ENCODE results near the gene PARD6A.
"Not testable (repeated sequence)": the region's sequence is repeated elsewhere in the genome, so short reads cannot be mapped to it uniquely, and the experiment has no call there.

The PARD6A gene

GRCh38 chr16:67685388-67686112 is 24.8 kb downstream of the PARD6A start:
- no peak for DNase-seq (ENCODE audit: low read depth, low spot score)

DNA sequence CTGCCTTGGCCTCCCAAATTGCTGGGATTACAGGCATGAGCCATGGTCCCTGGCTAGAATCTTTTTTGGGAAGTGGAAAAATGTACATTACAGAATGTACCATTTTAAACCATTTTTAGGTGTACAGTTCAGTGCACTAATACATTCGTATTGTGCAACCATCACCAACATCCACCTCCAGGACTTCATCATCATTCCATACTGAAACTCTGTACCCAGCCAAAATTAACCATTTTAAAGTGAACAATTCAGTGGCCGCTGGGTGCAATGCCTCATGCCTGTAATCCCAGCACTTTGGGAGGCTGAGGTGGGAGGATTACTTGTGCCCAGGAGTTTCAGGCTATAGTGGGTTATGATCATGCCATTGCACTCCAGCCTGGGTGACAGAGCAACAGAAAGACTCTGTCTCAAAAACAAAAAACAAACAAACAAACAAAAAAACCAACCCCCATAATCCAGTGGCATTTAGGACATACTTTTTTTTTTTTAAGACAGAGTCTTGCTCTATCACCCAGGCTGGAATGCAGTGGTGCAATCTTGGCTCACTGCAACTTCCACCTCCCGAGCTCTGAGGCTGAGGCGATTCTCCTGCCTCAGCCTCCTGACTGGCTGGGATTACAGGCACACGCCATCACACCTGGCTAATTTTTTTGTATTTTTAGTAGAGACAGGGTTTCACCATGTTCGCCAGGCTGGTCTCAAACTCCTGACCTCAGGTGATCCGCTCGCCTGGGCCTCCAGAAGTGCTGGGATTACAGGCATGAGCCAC is 32.9 kb downstream of the PARD6A start:
- DNase-seq (ENCODE audit: low read depth, low spot score): not testable (repeated sequence)

DNA sequence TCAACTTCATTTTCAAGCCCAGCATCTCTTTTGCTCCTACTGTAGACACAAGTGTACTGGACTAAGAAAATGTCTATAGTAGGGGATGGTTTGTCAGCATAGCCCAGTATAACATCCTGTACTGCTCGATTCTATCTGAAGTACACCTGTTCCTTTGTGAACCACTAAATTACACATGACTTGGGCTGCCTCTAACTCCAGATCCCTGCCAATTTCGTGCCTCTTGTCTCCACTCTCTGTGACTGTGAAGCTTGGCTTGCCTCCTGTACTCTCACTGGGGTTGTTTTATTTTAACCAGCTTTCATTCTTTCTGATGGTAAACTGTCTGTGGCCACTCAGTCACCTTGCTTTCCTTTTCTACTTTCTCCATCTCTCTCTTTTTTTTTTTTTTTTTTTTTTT is 33.9 kb downstream of the PARD6A start:
- no peak for DNase-seq (ENCODE audit: low read depth, low spot score)

- DNase-seq (ENCODE audit: low read depth, low spot score): no peak
These were observed 36.8 kb downstream of the PARD6A start for GRCh38 chr16:67697422-67698185.

GRCh38 chr16:67699265-67699664 is 38.5 kb downstream of the PARD6A start:
- DNase-seq (ENCODE audit: low read depth, low spot score): no peak

- no peak for DNase-seq (ENCODE audit: low read depth, low spot score)
These were observed 40.7 kb downstream of the PARD6A start for GRCh38 chr16:67701420-67701819.

DNA sequence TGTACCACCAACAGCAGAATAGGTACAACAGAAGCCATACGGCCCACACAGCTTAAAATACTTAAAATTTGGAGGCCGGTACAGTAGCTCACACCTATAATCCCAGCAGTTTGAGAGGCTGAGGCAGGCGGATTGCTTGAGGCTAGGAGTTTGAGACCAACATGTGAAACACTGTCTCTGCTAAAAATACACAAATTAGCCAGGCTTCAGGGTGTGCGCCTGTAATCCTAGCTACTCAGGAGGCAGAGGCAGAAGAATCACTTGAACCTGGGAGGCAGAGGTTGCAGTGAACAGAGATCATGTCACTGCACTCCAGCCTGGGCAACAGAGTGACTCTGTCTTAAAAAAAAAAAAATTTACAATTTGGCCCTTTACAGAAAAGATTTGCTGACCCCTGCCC is 41.4 kb downstream of the PARD6A start:
- no peak for DNase-seq (ENCODE audit: low read depth, low spot score)

DNA sequence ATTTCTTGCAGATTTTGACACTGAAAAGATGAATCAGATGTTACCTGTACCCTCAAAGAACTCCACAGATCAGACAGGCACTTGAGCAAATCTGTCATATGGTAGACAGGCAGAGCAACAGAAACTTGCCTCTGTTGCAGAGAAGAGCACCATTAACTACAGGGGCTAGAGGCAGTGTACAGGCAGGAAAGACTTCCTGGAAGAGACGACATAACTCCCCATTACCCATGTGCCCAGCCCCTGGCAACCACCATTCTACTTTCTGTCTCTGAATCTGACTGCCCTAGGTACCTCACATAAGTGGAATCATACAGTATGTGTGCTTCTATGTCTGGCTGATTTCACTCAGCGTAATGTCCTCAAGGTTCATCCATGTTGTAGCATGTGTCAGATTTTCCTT is 42.9 kb downstream of the PARD6A start:
- DNase-seq (ENCODE audit: low read depth, low spot score): no peak

DNA sequence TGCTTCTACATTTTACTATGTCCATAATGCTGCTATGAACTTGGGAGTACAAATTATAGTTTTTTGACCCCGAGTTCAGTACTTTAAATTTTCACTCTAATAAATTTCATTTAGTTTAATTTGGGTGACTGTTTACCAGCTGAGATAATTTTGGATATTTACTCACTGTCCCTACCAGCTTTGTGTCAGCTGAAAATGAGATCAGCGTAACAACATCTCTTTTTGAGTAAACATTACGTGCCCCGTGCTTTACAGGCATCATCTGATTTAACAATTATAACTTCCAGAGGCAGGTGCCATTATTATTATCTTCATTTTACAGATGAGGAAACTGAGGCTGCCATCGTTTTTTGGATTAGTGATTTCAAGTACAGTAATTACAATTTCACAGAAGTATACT is 43.4 kb downstream of the PARD6A start:
- no peak for DNase-seq (ENCODE audit: low read depth, low spot score)

- no peak for DNase-seq (ENCODE audit: low read depth, low spot score)
These were observed 46.5 kb downstream of the PARD6A start for GRCh38 chr16:67707210-67707609.

GRCh38 chr16:67707790-67708189 is 47.0 kb downstream of the PARD6A start:
- no peak for DNase-seq (ENCODE audit: low read depth, low spot score)

DNA sequence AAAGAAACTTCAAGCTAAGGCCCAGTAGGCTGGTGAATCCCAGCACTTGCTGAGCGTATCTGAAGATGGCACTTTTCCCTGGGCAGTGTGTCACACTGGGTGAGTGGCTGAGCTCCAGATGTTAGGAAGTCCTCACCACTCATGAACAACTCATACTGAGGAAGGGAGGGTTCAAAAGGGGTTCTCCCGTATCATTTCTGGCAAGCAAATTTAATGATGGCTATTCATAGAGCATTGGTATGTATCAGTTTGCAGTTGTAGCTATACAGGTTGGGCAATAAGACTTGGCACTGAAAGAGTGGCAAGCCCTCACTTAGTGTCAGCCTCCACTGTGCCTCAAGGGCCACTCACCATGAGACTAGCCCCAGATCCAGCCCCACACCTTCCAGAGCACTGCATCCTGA is 47.6 kb downstream of the PARD6A start:
- no peak for DNase-seq (ENCODE audit: low read depth, low spot score)

DNA sequence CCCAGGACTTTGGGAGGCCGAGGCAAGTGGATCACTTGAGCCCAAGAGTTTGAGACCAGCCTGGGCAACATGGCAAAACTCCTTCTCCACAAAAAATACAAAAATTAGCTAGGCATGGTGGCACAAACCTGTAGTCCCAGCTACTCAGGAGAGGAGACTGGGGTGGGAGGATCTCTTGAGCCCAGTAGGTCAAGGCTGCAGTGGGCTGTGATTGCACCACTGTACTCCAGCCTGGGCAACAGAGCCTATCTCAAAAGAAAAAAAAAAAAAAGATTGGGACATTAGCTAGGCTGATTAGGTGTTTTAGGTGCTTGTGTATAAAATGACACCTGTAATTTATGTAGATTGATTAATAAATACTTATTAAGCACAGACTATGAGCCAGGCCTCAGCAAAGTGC is 48.3 kb downstream of the PARD6A start:
- DNase-seq (ENCODE audit: low read depth, low spot score): no peak

- DNase-seq (ENCODE audit: low read depth, low spot score): no peak
These were observed 49.8 kb downstream of the PARD6A start for GRCh38 chr16:67710607-67711006.
